HepG2 (cell line): ENCODE measurements around the gene HAGHL. TPM values are rescaled to one million over a fixed set of nuclear protein-coding genes. Genes with fewer than 3 reads are reported as not detected.
A peak's percentile ranks its signal among the peaks of the same experiment; 100 is the strongest.

Source experiments
- ATAC-seq: fragments of 200-7000 bp; cut with Tn5 transposase; 3 replicates; pipeline ENCODE4 v1.9.1; 2020; ENCODE audit warnings: mild to moderate bottlenecking, moderate library complexity
- BruUV-seq: library from RNA; stranded (reverse); fragments of 400-500 nt; replicated peaks from 2 replicates; lab custom pipeline; 2021; lab: Mats Ljungman, UMichigan
- CTCF ChIA-PET: fragments of 300-600 bp; formaldehyde crosslinking; extraction: SDS; loops from one replicate; lab custom pipeline; 2021; ENCODE audit warnings: low total read pairs, inconsistent platforms, low intra/inter-chr PET ratio; lab: Yijun Ruan, JAX
- POLR2A ChIA-PET: fragments of 350-600 bp; sonication (Branson Sonifier 250); formaldehyde crosslinking; loops from one replicate; lab custom pipeline; 2020; ENCODE audit warnings: antibody characterized with exemption, inconsistent platforms; lab: Yijun Ruan, JAX
- DNase-seq: peaks from one replicate; pipeline ENCODE4 v3.0.0-alpha.2; 2015; ENCODE audit warnings: low spot score
- FAIRE-seq: peaks from 3 replicates; lab custom pipeline; 2011; peaks lifted over from hg19 to GRCh38; lab: Jason Lieb, UNC
- H2AFZ ChIP-seq: one replicate; pipeline ENCODE4 v1.6.1; 2011; ENCODE audit warnings: low read length, inconsistent platforms
- H3K27ac ChIP-seq: fragments of 300-600 bp; 3 replicates; pipeline ENCODE4 v1.8.0; 2011; ENCODE audit warnings: mixed run types, mild to moderate bottlenecking, mixed read lengths, low read length, inconsistent platforms; ENCODE audit not compliant: insufficient read depth; ENCODE audit errors: extremely low read length
- H3K27me3 ChIP-seq, 2 experiments: fragments of 200-600 bp in 1 of 2; 2 replicates in 1 of 2; 3 replicates in 1 of 2; pipeline versions ENCODE4 v1.6.0 to v1.8.0; 2011; ENCODE audit warnings: low read length in 2 of 2, mild to moderate bottlenecking in 2 of 2, moderate library complexity in 2 of 2, inconsistent platforms in 1 of 2; ENCODE audit not compliant: insufficient read depth in 2 of 2, control insufficient read depth in 1 of 2
- H3K36me3 ChIP-seq, 2 experiments: fragments of 200-600 bp in 1 of 2; replicated peaks in 1 of 2; 2 replicates in 1 of 2; 3 replicates in 1 of 2; pipeline versions ENCODE4 v1.5.1 to v1.8.0; 2011; ENCODE audit warnings: low read length in 2 of 2, inconsistent platforms in 1 of 2; ENCODE audit not compliant: insufficient read depth in 2 of 2, control insufficient read depth in 1 of 2
- H3K4me1 ChIP-seq: 2 replicates; pipeline ENCODE4 v1.5.1; 2012; ENCODE audit warnings: low read length, inconsistent platforms; ENCODE audit not compliant: insufficient read depth
- H3K4me2 ChIP-seq: 2 replicates; pipeline ENCODE4 v1.6.0; 2011; ENCODE audit warnings: low read depth, low read length, inconsistent platforms
- H3K4me3 ChIP-seq, 3 experiments: fragments of 200-600 bp in 1 of 3; sonication (generic), shearing (Covaris generic) in 1 of 3; replicated peaks in 1 of 3; 2 replicates each; pipeline ENCODE4 v1.5.1; 2011 to 2016; ENCODE audit warnings: low read length in 3 of 3, inconsistent platforms in 2 of 3, low read depth in 2 of 3, mild to moderate bottlenecking in 2 of 3, control low read depth in 1 of 3, mixed read lengths in 1 of 3; ENCODE audit not compliant: insufficient read depth in 1 of 3
- H3K79me2 ChIP-seq: one replicate; pipeline ENCODE4 v1.6.1; 2011; ENCODE audit warnings: low read length, inconsistent platforms; ENCODE audit not compliant: insufficient read depth
- H3K9ac ChIP-seq: 2 replicates; pipeline ENCODE4 v1.6.0; 2011; ENCODE audit warnings: mild to moderate bottlenecking, low read depth, low read length, inconsistent platforms; ENCODE audit not compliant: insufficient read depth
- H3K9me3 ChIP-seq: 2 replicates; pipeline ENCODE4 v1.5.1; 2012; ENCODE audit warnings: mild to moderate bottlenecking, low read length
- H4K20me1 ChIP-seq: 2 replicates; pipeline ENCODE4 v1.6.0; 2011; ENCODE audit warnings: inconsistent platforms, mild to moderate bottlenecking, low read length, moderate library complexity; ENCODE audit not compliant: insufficient read depth
- AGO1 ChIP-seq: fragments of 200-400 bp; formaldehyde crosslinking; IDR thresholded peaks from 2 replicates; pipeline ENCODE4 v1.6.1; 2017; ENCODE audit warnings: mild to moderate bottlenecking, low read depth, low read length, moderate library complexity; ENCODE audit not compliant: poor library complexity, severe bottlenecking
- AGO2 ChIP-seq: fragments of 200-400 bp; formaldehyde crosslinking; optimal IDR thresholded peaks from 2 replicates; pipeline ENCODE3; 2017; ENCODE audit warnings: mild to moderate bottlenecking, low read depth, low read length, moderate library complexity
- PAF1 ChIP-seq: IDR thresholded peaks from 2 replicates; pipeline ENCODE4 v1.6.1; 2016; ENCODE audit warnings: missing genetic modification reagents, missing compliant biosample characterization
- RFX1 ChIP-seq: fragments of 450-650 bp; IDR thresholded peaks from 2 replicates; pipeline ENCODE4 v1.6.1; 2017
- ZNF431 ChIP-seq: sonication (generic); formaldehyde crosslinking; IDR thresholded peaks from 2 replicates; pipeline ENCODE4 v1.9.0; 2022; ENCODE audit warnings: missing genetic modification reagents, low read depth, mild to moderate bottlenecking, borderline replicate concordance
- WGBS: methylation state at CpG from one replicate; pipeline ENCODE4 v1.1.6; 2017; ENCODE audit warnings: low lambda C conversion rate; 5-methylcytosine and 5-hydroxymethylcytosine counted together
- in situ Hi-C: cut with HindIII; loops from 2 replicates; pipeline ENCODE4 v1.10.0; 2017; ENCODE audit warnings: low pct_unique_long_range_greater_than_20kb; ENCODE audit not compliant: extremely low pct_ligation_motif_present
- intact Hi-C: fragments of 100-400 bp; cut with micrococcal nuclease; formaldehyde crosslinking; loops from one replicate; pipeline ENCODE4 v1.10.0; 2022; ENCODE audit not compliant: unreplicated experiment
- polyA plus RNA-seq, 8 experiments: library from polyadenylated mRNA; depleted of rRNA in 3 of 8; stranded (reverse) in 7 of 8; unstranded in 1 of 8; fragments of >200 nt; fragmentation: Illumina TruSeq in 4 of 8; extraction: Trizol in 4 of 8; gene quantifications; 2 replicates each; pipeline versions ENCODE4 v1.2.1 to v1.2.3, GENCODE V29; 2011 to 2016; ENCODE audit warnings: low read depth in 4 of 8, missing spikeins in 1 of 8, mixed read lengths in 1 of 8; ENCODE audit not compliant: insufficient read depth in 1 of 8
- total RNA-seq, 5 experiments: library from RNA; depleted of rRNA; stranded (reverse); fragments of >200 nt; fragmentation: Illumina TruSeq; extraction: Trizol; gene quantifications; 2 replicates each; pipeline ENCODE4 v1.2.3, GENCODE V29; 2016; ENCODE audit warnings: low read depth in 1 of 5
- TF ChIP-seq, protein P1 (sequence below): sonication (generic); formaldehyde crosslinking; IDR thresholded peaks from 2 replicates; pipeline ENCODE4 v1.4.0; 2020; ENCODE audit warnings: mild to moderate bottlenecking, low read depth, missing genetic modification reagents

Gene HAGHL
- total and polyA plus RNA-seq, 2 of the 13 experiments (the other 11 are each of a cell fraction or from before 2014, with no cell fraction given) = 3.4 to 8.4 TPM

DNA sequence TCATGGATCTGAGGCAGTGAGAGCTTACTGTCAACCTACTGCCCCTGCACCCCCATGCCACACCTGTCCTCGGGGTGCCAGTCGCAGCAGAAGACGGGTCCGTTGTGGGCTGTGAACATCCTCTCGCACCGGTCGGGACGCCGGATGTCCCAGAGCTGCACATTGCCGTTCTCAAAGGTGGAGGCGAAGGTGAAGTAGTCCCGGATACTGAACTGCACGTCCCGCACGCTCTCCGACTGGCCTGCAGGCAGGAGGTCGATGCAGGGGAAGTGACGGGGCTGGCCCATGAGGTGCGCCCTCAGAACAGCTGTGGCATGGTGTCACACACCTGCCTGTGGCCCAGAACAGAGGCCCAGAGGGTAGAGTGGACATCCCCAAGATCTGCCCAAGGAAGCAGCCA is 39.4 kb upstream of the HAGHL start:
- H3K36me3 ChIP-seq = peaks cover 8% of the 10 kb centered on the region in 2 experiments; a peak in 3 of 5 replicates
- peak; percentile 60 for TF ChIP-seq AGO1
- TF ChIP-seq AGO2 = peak; percentile 44
- no peak for TF ChIP-seq PAF1 (CRISPR knock-in tag)
- TF ChIP-seq RFX1 = no peak
- TF ChIP-seq ZNF431 (CRISPR knock-in tag) = no peak
- TF ChIP-seq, protein P1, sequence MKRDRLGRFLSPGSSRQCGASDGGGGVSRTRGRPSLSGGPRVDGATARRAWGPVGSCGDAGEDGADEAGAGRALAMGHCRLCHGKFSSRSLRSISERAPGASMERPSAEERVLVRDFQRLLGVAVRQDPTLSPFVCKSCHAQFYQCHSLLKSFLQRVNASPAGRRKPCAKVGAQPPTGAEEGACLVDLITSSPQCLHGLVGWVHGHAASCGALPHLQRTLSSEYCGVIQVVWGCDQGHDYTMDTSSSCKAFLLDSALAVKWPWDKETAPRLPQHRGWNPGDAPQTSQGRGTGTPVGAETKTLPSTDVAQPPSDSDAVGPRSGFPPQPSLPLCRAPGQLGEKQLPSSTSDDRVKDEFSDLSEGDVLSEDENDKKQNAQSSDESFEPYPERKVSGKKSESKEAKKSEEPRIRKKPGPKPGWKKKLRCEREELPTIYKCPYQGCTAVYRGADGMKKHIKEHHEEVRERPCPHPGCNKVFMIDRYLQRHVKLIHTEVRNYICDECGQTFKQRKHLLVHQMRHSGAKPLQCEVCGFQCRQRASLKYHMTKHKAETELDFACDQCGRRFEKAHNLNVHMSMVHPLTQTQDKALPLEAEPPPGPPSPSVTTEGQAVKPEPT = no peak
- H3K79me2 ChIP-seq = peaks cover 2% of the 10 kb centered on the region
- H3K9ac ChIP-seq = no peak overlapping the region
- H3K27me3 ChIP-seq = peaks cover 0 to 3% of the 10 kb centered on the region in 2 experiments; a peak in 1 of 5 replicates
- H3K4me2 ChIP-seq = no peak overlapping the region
- ATAC-seq = no peak
- no peak for DNase-seq
- no peaks in the 10 kb centered on the region for H4K20me1 ChIP-seq
- no TSS peak for BruUV-seq
- intact Hi-C loops = no loop called here
- H2AFZ ChIP-seq = no peak overlapping the region
- CTCF ChIA-PET = no interaction called here
- no peak overlapping the region for H3K27ac ChIP-seq
- FAIRE-seq = no peak
- WGBS = 100% methylated on average over 10 of the region's 19 CpGs
- POLR2A ChIA-PET = no interaction called here
- no peak overlapping the region for H3K4me3 ChIP-seq
- peaks cover 19% of the 10 kb centered on the region for H3K4me1 ChIP-seq
- no peaks in the 10 kb centered on the region for H3K9me3 ChIP-seq
- in situ Hi-C loops = no loop called here
